A549 treated with DMSO at 1 μM for 4 hours (cell line): ENCODE data around the gene MYH8. TPM values are rescaled to one million over a fixed set of nuclear protein-coding genes. Genes with fewer than 3 reads are reported as not detected.

Experiments used
- total RNA-seq: library from RNA; stranded (reverse); fragments of 200-300 nt; extraction: Qiagen RNA extraction; gene quantifications from 5 replicates; pipeline ENCODE4 v1.2.3, GENCODE V29; 2022; ENCODE audit warnings: low read depth

MYH8 gene
- not detected in 5 replicates for total RNA-seq

GRCh38 chr17:10421900-10422542, at the start of gene MYH8:
MYH8 (minus strand) TSS chr17:10421950; CDS start chr17:10420227, 1,723 bp downstream.

GRCh38 chr17:10469459-10469858, 47.7 kb upstream of the MYH8 start, which contains the start of gene MYH4:
MYH4 (minus strand) TSS chr17:10469559; CDS start chr17:10466745, 2,814 bp downstream.

GRCh38 chr17:10372906-10373305, 48.8 kb downstream of the MYH8 start, which contains the start of gene MYH13:
MYH13 (minus strand) TSS chr17:10373006; CDS start chr17:10364530, 8,476 bp downstream.

Other genes with a start within 250 kb of the MYH8 start
- 0.43 to 0.99 TPM (median 0.52 TPM) in 5 replicates for gene GAS7, start 223.3 kb downstream of the MYH8 start, total RNA-seq
- 0.01 TPM in 1 of 5 replicates, not detected in the others for gene MYH13, start 48.9 kb downstream of the MYH8 start, total RNA-seq
- gene MYH4, start 47.6 kb upstream of the MYH8 start, total RNA-seq, result not detected in 5 replicates
- gene MYH1, start 96.6 kb upstream of the MYH8 start, total RNA-seq, result not detected in 5 replicates
- gene MYH2, start 127.7 kb upstream of the MYH8 start, total RNA-seq, result not detected in 5 replicates
- gene MYH3, start 235.4 kb upstream of the MYH8 start, total RNA-seq, result 0.67 to 1.3 TPM (median 1.0 TPM) in 5 replicates